ENCODE measurements around the gene C18orf63.
"Not testable (repeated sequence)": the region's sequence is repeated elsewhere in the genome, so short reads cannot be mapped to it uniquely, and the experiment has no call there.

C18orf63 gene

DNA sequence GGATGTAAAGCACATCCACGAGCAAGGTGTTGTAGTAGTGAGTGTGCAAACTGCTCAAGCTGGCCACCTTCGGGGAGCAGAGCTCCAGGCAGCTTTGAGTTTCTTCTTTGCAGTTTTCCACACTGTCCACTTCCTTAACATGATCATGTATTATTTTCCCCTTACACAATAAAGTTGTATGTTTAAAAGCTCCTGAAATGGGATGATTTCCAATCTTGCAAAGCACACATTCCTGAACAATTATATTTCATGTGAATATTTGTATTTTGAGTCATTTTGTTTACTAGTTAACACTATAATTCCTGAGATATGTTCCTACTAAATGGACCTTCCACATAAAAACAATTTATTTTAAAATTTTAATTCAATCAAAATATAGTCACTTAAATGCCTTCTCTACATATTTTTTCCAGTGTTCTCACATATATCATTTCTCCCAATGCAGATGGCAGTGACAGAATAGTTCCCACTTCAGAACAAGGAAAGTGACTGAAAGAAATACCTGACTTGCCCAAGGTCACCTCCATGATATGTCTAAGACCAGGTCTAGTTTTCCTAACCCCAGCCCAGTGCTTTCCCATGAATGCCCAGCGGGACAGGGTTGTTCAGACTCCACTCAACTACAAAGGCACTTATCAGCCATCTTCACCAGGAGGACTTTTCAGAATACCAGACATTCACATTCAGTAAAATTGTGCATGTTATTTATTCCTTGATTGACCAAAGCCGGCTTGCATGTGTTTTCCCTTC, 29.4 kb upstream of the C18orf63 start:
- DNase-seq (ENCODE audit: low read depth, low spot score), result no peak

DNA sequence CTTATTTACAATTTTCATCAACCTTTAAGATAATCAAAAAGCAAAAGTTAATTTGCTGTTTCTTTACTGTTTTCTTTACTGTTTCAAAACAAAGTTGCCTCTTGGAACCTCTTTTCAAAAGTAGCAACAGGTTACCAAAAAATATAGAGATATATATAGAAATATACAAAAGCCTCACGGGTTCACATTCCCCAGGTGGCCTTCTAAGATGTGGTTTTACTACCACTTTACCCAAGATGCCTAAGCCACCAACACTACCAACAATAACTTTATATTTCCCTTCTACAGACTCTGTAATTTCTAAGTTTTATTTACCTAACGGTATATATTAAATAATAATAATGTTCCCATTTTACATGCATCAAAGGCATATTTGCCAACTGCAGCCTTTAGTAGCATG, 28.8 kb upstream of the C18orf63 start:
- no peak for DNase-seq (ENCODE audit: low read depth, low spot score)

- no peak for DNase-seq (ENCODE audit: low read depth, low spot score)
These were observed 27.6 kb upstream of the C18orf63 start for GRCh38 chr18:74288041-74288440.

GRCh38 chr18:74288730-74289129, 26.9 kb upstream of the C18orf63 start:
- DNase-seq (ENCODE audit: low read depth, low spot score), result no peak

GRCh38 chr18:74289137-74289536, 26.5 kb upstream of the C18orf63 start:
- no peak for DNase-seq (ENCODE audit: low read depth, low spot score)

GRCh38 chr18:74290021-74290420, 25.6 kb upstream of the C18orf63 start:
- no peak for DNase-seq (ENCODE audit: low read depth, low spot score)

DNA sequence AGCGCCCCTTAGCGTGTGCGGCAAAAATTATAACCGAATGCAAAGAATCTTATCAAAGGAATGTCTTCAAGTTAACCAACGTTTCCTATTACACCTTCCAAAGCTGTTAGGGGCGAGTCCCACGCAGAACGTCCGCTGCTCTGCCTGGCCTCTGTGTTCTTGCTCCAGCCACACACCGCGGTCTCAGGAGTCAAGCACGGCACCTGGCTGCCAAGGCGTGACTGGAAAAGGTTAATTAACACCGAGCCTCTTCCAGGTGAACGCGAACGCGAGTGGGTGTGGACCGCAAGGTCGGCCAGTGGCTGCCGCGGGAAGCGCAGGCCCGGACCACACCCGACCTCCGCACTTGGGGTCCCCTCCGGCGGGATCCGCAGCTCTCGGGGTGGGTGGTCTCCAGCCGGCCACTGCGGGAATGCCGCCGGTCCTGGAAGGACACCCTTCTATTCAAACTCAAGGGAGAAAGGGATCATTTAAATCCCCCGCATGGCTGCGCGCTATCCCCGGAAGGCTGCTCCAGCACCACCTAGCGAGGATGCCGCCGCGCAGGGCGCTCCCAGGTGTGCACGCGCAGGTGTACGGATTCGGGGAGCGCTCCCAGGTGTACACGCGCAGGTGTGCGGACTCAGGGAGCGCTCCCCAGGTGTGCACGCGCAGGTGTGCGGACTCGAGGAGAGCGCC, 24.7 kb upstream of the C18orf63 start:
- peak; percentile 65 for DNase-seq (ENCODE audit: low read depth, low spot score)

DNA sequence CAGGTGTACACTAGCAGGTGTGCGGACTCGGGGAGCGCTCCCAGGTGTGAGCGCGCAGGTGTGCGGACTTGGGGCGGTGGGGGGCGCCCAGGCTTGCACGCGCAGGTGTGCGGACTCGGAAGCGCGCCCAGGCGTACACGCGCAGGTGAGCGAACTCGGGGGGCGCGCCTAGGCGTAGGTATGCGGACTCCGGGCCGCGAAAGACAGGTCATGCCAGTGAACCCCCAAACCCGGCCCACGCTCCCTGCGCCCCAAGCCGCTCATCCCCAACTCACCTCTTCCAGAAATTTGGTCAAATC, 24.2 kb upstream of the C18orf63 start:
- no peak for DNase-seq (ENCODE audit: low read depth, low spot score)

GRCh38 chr18:74291771-74292540, 23.7 kb upstream of the C18orf63 start, which contains the start of gene CYB5A:
Gene CYB5A, minus strand, starts transcription at chr18:74291963. Its CDS starts 88 bp downstream, at chr18:74291875.
- peak; percentile 97 for DNase-seq (ENCODE audit: low read depth, low spot score)

DNA sequence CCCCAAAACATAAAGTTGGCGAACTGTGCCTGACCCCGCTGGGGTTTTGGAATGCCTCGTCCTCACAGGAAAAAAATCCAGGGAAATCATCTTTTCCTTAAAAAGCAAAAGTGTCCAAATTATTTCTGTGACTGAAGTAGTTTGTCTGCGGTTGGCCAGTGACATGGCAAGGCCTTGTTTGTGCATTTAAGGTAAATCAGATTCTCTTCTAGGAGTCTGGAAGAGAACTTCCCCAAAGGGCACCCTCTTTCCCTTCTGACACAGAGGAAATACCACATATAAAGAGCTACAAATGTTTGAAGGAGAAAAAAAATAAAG, 23.1 kb upstream of the C18orf63 start:
- no peak for DNase-seq (ENCODE audit: low read depth, low spot score)

- DNase-seq (ENCODE audit: low read depth, low spot score), result not testable (repeated sequence)
These were observed 22.7 kb upstream of the C18orf63 start for GRCh38 chr18:74292982-74293381.

GRCh38 chr18:74294526-74294925, 21.1 kb upstream of the C18orf63 start:
- DNase-seq (ENCODE audit: low read depth, low spot score), result no peak

GRCh38 chr18:74299162-74299561, 16.5 kb upstream of the C18orf63 start:
- DNase-seq (ENCODE audit: low read depth, low spot score), result no peak

- DNase-seq (ENCODE audit: low read depth, low spot score), result no peak
These were observed 15.9 kb upstream of the C18orf63 start for GRCh38 chr18:74299746-74300145.

GRCh38 chr18:74303306-74303705, 12.3 kb upstream of the C18orf63 start:
- no peak for DNase-seq (ENCODE audit: low read depth, low spot score)

- DNase-seq (ENCODE audit: low read depth, low spot score), result no peak
These were observed 11.7 kb upstream of the C18orf63 start for GRCh38 chr18:74303936-74304335.

DNA sequence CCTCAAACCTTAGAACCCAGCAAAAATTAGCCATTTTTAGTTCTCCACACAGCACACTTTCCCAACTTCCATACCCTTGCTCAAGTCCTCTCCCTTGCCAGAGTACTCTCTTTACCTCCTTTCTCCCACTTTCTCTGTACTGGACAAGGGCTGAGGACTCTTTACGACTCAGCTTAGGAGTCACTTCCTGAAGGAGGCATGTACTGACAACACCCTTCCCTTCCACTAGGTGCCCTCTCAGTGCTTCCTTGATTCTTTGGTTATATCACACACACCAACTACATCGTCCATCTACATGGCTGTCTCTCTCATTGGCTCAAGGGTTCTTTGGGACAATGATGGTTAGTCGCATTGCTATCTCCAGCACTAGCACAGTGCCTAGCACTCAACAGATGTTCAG, 5.2 kb upstream of the C18orf63 start:
- no peak for DNase-seq (ENCODE audit: low read depth, low spot score)

DNA sequence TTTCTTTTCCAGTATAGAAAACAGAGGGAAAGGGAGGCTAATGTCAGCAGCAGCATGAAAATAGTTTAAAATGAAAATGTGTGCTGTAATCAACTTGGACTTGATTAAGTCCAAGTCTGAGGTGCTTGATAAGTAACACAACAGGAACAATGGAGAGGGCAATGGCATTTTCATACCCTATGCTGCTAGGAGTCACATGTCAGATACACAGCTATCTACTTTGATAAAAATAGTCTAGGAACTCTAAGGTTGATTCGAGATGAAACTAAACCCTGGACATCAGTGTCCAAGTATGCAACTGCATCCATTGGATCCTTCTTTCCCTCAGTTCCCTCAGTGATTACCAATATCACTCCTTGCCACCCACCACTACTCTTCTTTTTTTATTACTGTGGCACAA, 4.6 kb upstream of the C18orf63 start:
- no peak for DNase-seq (ENCODE audit: low read depth, low spot score)

- DNase-seq (ENCODE audit: low read depth, low spot score), result no peak
These were observed 728 bp upstream of the C18orf63 start for GRCh38 chr18:74314759-74315463.

- DNase-seq (ENCODE audit: low read depth, low spot score), result peak; percentile 12
These were observed 875 bp downstream of the C18orf63 start for GRCh38 chr18:74316257-74317170.

DNA sequence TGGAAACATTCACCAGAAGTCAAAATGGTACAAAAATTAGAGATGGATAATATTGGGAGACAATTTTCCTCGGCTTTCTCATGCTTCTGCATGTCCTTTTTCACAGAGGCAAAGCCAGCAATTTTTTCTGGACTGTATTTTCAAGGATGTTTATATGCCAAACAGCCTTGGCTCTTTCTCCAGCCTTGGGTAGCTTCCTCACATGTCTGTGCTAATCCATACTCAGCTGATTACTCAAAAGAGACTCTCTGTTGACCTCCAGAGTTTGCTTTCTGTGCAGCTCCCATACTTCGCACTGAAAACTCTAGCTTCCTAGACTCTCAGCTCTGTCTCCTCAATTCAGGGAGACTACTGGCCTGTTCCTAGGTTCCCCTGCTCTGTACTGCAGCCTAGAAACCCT, 10.6 kb downstream of the C18orf63 start:
- DNase-seq (ENCODE audit: low read depth, low spot score), result no peak

Data from ELF-1 (cell line).